AG04450 (cell line): Measurements from ENCODE around the gene IL21R. TPM values are rescaled to one million over a fixed set of nuclear protein-coding genes. Genes with fewer than 3 reads are reported as not detected.

Experiments
- CTCF ChIA-PET: fragments of 300-600, 350-600 bp; formaldehyde crosslinking; extraction: SDS; loops from one replicate; lab custom pipeline; 2022; ENCODE audit warnings: antibody characterized with exemption, inconsistent platforms; lab: Charles Lee
- POLR2A ChIA-PET: fragments of 350-600 bp; formaldehyde crosslinking; extraction: SDS; loops from one replicate; lab custom pipeline; 2021; ENCODE audit warnings: antibody characterized with exemption, inconsistent platforms; lab: Yijun Ruan, JAX
- DNase-seq: peaks from one replicate; pipeline ENCODE4 v3.0.0-alpha.2; 2011; ENCODE audit warnings: low read depth, low spot score
- H3K27ac ChIP-seq: one replicate; pipeline ENCODE4 v1.5.1; 2012; ENCODE audit warnings: low read depth, low read length, control low read depth
- H3K27me3 ChIP-seq: one replicate; pipeline ENCODE4 v1.6.0; 2012; ENCODE audit warnings: low read length; ENCODE audit not compliant: control insufficient read depth, insufficient read depth
- H3K4me3 ChIP-seq: 2 replicates; pipeline ENCODE4 v1.5.1; 2011; ENCODE audit warnings: mild to moderate bottlenecking, low read depth, low read length, control low read depth
- H3K9me3 ChIP-seq: 2 replicates; pipeline ENCODE4 v1.5.1; 2012; ENCODE audit warnings: low read length; ENCODE audit not compliant: control insufficient read depth, insufficient read depth
- CTCF ChIP-seq: IDR thresholded peaks from 2 replicates; pipeline ENCODE4 v1.5.1; 2011; ENCODE audit warnings: low read depth, low read length, control low read depth, inconsistent platforms
- polyA plus RNA-seq: library from polyadenylated mRNA; depleted of rRNA; stranded (reverse); fragments of >200 nt; gene quantifications from 2 replicates; pipeline ENCODE4 v1.2.3, GENCODE V29; 2011

Gene IL21R
- polyA plus RNA-seq, 1 experiment: 0.57 TPM

DNA sequence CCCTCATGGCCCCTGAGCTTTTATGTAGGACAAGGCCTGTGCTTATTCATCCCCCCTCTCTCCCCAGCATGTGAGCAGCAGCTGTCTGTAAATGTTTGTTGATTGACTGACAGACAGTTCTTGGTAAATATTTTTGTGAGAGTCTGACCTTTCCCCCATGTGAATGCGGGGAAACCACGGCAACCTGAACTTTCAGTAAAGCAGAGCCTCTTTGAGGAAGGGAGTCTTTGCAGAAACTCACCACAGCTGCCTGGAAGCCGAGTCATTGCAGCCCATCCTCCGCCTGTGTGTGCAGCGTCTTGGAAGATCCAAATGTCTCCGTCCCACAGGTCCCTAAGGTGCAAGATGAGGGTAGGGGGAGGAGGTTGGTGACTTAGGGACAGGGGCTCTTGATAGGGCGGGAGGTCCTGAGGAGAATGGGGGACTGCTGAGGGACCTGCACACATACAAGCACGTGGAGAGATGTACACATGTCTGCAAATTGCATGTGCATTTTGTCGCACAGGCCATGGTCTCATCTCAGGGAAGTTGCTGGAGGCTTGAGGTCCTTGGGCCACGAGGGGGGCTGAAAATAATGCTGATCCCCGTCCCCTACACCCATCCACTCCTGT lies 23.0 kb upstream of the IL21R start:
- no peak for DNase-seq
- H3K9me3 ChIP-seq: peaks cover 6% of the 10 kb centered on the region
- H3K27ac ChIP-seq: no peak overlapping the region
- ChIA-PET CTCF (interaction anchor here (1.9 kb wide), 1 partner anchor 199 kb away, joined by 6 read pairs; no protein-coding TSS in a partner anchor), POLR2A (no interaction called here)
- H3K27me3 ChIP-seq: peaks cover 15% of the 10 kb centered on the region
- no peak for TF ChIP-seq CTCF
- H3K4me3 ChIP-seq: no peak overlapping the region

DNA sequence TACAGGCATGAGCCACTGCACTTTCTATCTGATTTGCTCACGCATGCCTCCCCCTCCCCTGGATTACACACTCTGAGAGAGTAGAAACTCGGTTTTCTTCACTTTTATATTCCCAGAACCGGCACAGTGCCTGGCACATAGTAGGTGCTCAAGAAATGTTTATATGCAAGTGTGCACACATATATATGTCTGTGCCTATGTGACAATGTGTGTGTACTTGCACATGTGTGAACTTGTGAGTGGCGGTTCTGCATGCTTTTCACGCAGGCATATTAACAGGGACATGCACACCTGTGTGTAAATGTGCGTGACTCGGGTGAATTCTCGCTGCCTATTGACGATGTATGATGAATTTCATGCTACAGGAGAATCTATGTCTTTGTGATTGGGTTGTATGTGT lies 22.1 kb upstream of the IL21R start:
- DNase-seq: no peak
- CTCF ChIA-PET: no interaction called here
- Histone ChIP-seq H3K4me3 (no peak overlapping the region), H3K27ac (no peak overlapping the region), H3K27me3 (peaks cover 15% of the 10 kb centered on the region), H3K9me3 (peaks cover 13% of the 10 kb centered on the region)
- POLR2A ChIA-PET: no interaction called here
- TF ChIP-seq CTCF: no peak

- ChIA-PET CTCF (no interaction called here), POLR2A (no interaction called here)
- Histone ChIP-seq H3K9me3 (peaks cover 13% of the 10 kb centered on the region), H3K27ac (no peak overlapping the region), H3K27me3 (peaks cover 15% of the 10 kb centered on the region), H3K4me3 (no peak overlapping the region)
- DNase-seq: no peak
- no peak for TF ChIP-seq CTCF
Measured at GRCh38 chr16:27381236-27381635, 20.7 kb upstream of the IL21R start.

DNA sequence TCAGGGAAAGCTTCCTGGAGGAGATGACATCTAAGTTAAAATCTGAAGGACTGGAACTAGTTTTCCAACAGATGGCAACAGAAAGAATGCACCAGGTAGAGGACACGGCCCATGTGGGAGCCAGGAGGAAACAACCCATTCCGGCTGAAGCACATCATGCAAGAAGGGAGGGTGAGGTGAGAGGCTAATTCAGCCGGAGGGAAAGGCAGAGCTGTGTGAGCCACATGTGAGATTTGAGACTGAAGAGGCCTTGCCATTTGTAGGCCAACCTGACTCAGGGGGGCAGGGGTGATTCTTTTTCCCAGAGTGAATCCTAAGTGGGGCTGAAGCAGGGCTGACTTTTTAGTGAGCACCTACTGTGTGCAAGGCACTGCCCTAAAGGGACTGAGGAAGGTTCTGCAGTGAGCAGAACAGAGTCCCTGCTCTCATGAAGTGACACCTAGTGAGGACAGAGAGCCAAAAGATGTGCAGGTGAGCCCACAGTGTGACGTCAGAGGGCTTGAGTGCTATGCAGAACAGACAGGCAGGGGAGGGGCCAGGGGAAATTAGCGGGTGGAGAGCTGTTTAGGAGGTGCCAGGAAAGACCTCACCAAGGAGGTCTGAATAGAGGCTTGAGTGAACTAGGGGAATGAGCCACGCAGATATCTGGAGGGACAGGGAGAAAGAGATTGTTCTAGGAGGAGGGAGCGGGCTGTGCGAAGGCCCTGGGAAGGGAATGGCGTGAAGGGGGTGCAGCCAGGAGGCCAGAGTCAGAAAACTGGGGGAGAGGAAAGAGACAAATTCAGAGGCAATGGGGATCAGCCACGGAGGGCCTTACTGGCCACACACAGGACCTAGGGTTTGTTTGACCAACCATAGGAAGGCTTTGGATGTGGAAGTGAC lies 19.8 kb upstream of the IL21R start:
- TF ChIP-seq CTCF: no peak
- Histone ChIP-seq H3K9me3 (peaks cover 13% of the 10 kb centered on the region), H3K4me3 (no peak overlapping the region), H3K27ac (no peak overlapping the region), H3K27me3 (peaks cover 15% of the 10 kb centered on the region)
- POLR2A ChIA-PET: no interaction called here
- no peak for DNase-seq
- CTCF ChIA-PET: interaction anchor here (0.7 kb wide), 1 partner anchor 39 kb away, joined by 5 read pairs; no protein-coding TSS in a partner anchor

DNA sequence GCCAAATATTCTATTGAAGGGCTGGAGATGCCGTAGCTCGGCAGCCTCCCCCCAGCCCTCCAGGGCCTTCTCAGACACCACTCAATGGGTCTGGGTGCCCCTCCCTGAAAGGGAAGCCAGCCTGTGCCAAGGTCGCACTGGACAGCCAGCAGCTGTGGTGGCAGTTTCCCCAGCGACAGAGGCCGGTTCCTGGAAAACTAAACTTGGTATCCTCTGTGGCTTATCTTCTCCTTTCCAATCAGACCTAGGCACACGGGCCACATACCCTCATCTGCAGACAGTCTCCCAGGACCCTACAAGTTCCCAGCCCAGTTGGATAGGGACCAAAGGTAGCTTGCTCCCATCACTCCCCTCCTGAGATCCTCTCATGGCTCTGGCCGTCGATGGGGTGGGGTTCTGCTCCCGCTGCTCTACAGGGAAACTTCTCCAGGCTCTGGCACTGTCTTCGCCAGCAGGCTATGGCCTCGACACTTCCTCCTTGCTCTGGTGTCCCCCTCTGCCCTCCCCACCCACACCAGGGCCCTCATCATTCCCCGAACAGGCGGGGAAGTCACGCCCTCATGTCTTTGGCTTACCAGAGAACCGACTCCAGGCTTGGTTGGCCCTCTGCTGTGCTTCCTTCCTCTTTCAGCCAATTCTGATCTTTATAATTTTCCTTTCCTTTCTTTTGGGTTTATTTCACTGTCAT lies 18.3 kb upstream of the IL21R start:
- no peak for TF ChIP-seq CTCF
- H3K27me3 ChIP-seq: peaks cover 15% of the 10 kb centered on the region
- H3K27ac ChIP-seq: no peak overlapping the region
- H3K9me3 ChIP-seq: peaks cover 13% of the 10 kb centered on the region
- DNase-seq: no peak
- ChIA-PET POLR2A (no interaction called here), CTCF (no interaction called here)
- no peak overlapping the region for H3K4me3 ChIP-seq
